HG03108 (cell line): Measurements from ENCODE around the gene LAMA3.

Experiments
- ATAC-seq: cut with Tn5 transposase; IDR thresholded peaks from one replicate; pipeline ENCODE4 v1.9.1; 2021; ENCODE audit warnings: moderate library complexity; ENCODE audit not compliant: unreplicated experiment

The LAMA3 gene, protein sequence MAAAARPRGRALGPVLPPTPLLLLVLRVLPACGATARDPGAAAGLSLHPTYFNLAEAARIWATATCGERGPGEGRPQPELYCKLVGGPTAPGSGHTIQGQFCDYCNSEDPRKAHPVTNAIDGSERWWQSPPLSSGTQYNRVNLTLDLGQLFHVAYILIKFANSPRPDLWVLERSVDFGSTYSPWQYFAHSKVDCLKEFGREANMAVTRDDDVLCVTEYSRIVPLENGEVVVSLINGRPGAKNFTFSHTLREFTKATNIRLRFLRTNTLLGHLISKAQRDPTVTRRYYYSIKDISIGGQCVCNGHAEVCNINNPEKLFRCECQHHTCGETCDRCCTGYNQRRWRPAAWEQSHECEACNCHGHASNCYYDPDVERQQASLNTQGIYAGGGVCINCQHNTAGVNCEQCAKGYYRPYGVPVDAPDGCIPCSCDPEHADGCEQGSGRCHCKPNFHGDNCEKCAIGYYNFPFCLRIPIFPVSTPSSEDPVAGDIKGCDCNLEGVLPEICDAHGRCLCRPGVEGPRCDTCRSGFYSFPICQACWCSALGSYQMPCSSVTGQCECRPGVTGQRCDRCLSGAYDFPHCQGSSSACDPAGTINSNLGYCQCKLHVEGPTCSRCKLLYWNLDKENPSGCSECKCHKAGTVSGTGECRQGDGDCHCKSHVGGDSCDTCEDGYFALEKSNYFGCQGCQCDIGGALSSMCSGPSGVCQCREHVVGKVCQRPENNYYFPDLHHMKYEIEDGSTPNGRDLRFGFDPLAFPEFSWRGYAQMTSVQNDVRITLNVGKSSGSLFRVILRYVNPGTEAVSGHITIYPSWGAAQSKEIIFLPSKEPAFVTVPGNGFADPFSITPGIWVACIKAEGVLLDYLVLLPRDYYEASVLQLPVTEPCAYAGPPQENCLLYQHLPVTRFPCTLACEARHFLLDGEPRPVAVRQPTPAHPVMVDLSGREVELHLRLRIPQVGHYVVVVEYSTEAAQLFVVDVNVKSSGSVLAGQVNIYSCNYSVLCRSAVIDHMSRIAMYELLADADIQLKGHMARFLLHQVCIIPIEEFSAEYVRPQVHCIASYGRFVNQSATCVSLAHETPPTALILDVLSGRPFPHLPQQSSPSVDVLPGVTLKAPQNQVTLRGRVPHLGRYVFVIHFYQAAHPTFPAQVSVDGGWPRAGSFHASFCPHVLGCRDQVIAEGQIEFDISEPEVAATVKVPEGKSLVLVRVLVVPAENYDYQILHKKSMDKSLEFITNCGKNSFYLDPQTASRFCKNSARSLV (N-terminal part only)

DNA sequence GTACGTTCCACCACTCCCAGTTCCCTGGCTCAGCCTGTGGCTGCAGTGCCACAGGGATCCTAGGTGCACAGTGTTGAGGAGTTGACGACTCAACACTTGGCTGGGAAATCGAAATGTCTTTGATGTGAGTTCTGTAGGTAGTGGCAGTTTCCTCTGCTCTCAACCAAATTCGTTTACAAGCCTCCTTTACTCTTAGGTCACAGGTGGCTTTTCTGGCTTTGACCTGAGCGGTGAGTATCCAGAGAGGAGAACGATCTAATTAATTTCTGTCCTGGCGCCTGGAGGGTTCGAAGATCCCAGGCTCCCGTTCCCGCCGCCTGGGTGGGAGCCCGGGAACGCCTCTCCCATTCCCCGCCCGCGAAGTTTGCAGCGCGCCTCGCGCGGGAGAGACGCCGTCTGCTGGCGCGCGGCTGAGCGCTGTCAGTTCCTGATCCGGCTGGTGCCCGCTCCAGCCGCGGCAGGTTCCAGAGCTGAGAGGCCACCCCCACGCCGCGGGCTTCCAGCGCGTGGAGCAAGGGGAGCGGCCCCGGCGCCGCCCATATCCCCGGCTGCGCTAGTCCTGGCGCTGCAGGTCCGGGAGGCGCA lies at the start of gene LAMA3:
Gene LAMA3, plus strand, starts transcription at position 423 of the 585 bp plus-strand sequence. CDS start 231 bp downstream, outside the sequence.
- ATAC-seq: no peak

DNA sequence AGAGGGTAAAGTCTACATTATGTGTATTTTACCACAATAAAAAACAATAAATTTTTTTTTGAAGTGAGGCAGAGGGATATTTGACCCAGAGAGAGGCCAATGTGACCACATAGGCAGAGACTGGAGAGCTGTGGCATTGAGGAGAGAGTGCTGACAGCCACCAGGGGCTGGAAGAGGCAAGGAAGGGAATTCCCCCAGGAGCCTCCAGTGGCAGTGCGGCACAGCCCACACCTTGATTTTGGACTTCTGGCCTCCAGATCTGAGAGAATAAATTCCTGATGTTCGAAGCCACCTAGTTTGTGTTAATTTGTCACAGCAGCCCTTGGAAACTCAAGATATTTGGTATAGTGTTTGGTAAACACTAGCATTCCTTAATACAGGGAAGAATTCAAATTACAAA lies 49.2 kb upstream of the LAMA3 start:
- no peak for ATAC-seq

DNA sequence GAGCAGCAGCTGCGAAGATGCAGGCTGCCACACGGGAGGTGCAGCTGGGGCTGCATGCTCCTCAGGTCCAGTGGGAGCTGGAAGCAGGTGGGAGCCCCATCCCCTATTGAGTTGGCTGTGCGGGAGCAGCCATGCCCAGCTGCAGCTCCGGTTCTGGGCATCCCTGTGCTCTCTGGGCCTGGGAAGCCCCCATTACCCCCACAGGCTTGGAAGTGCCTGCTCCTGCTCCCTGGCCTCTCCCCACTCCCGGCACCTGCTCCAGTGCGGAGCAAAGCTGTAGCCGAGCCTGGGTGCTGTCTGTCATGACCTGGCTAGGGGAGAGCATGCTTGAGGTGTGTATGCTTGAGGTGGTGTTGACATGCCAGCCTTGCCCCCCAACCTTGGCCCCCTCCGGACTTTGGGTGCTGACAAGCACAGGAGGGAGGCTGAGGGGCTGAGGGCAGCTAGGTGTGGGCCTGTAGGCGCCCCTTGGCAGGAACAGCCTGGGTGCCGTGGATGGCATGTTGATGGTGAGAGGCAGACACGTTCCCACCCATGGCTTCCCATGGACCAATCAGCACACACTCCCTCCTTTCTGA lies 48.0 kb upstream of the LAMA3 start:
- no peak for ATAC-seq

DNA sequence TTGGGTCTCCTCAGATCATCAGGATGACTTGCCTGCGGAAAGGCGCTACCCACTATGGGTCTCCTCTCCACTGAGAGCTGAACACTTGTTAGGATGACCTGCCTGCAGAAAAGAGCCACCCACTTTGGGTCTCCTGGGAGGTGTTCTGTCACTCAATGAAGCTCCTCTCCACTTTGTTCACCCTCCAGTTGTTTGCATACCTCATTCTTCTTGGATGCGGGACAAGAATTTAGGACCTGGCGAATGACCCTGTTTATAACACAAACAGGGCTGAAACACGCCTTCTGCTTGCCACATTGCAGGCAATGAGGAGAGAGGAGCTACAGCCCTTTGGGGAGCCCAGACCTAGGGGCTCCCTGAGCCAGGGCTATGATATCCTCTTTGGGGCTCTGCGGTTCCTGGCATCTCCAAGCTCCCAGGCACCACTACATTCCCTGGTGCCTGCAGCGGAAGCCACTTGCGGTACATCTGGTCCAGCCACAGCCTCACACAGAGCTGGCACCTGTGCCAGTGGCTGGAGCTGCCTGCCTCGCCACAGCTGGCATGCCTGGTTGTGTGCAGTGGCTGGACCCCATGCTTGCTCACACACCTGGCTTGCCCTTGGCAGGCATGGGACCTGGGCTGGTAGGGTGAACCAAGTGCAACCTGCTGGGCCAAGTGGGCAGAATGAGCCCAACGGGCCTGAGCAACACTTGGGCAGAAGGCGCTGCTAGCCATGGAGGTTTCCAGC lies 47.2 kb upstream of the LAMA3 start:
- no peak for ATAC-seq

DNA sequence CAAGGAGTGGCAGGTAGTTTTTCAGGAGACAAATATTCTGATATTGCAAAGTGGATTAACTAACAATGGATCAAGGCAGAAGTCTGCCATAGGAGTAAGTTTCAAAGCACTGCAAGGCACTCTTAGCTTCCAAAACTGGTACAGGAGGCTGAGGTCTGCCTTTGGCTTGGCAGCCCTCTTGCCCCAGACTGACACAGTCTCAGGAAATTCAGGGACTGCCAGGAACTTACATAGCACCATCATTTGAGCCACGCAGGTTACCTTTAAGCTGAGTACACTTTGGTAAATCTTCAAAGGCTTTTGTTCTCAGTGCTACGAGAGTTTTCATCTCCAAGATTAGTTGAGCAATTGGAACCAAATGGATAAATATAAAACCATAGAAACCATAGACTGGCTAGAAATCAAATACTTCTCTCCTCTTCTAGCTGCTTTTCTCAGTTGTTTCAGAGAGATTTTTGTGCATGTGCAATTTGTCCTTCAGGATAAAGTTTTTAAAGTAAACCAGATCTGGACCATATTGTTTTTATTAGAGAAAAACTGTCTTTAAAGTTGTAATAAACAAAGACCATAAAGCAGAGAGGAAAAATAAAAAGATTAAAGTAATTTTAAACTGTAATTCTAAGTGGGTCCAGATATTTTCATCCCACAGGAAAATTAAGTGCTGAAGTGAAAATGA lies 45.3 kb upstream of the LAMA3 start:
- no peak for ATAC-seq

DNA sequence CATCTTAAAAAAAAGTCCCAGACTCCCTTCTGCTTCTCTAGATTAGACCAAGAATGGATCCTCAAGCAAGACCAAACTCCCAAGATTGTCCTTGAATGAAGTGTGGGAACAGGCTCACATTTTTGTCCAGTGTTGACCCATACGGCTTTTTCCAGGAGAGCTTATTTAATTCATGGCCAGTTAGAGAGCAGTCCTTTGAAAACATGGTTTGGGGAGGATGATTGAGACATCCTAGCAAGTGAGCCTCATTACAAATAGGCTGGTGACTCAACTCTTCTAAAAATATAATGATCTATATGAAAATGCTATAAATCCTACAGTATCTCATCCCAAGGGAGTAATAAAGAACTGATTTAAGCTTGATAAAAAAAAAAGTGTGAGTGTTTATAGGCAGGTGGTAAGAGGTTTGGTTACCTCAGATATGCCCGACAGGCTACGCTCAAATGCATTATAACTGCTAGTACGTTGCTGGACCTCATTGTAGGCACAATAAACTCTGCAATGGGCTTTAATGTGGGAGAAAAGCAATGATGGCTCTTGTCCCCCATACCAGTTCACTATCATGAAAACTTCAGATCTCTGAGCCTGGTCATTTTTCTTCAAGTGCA lies 43.6 kb upstream of the LAMA3 start:
- ATAC-seq: no peak

DNA sequence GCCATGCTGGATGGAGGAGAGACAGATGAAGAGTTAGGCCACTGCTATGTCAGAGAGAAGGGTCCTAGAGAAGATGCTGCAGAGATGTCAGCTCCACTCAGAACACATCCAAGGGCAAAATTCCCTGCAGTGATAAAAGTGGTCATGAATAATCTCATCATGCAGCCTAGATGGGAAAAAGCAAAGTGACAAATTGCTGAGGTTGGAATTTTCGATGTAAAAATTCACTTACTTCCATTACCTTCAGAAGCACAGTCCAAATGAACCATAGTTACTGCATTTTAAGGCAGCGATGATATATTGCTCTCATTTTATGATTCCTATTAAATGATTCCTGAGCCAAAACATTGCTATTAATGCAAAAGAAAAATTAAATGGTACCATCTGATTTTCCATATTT lies 43.0 kb upstream of the LAMA3 start:
- no peak for ATAC-seq

DNA sequence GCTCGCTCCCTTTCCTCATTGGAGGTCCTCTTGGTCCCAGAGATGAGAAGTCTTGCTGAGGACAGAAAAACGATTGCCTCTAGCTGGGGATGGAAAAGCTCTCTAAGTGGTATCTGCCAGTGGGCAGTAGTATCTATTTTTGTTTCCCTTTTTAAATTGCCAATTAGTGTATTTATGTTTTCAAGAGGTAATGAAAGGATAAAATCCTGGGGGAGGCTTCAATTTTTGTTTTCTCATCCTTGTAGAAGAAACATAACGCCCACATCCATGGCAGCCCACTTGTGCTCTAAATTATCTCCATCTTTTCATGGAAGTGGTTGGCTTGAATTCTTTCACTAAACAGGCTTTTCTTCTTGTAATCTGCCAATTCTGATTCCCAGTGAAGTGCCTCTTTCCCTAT lies 40.8 kb upstream of the LAMA3 start:
- no peak for ATAC-seq

DNA sequence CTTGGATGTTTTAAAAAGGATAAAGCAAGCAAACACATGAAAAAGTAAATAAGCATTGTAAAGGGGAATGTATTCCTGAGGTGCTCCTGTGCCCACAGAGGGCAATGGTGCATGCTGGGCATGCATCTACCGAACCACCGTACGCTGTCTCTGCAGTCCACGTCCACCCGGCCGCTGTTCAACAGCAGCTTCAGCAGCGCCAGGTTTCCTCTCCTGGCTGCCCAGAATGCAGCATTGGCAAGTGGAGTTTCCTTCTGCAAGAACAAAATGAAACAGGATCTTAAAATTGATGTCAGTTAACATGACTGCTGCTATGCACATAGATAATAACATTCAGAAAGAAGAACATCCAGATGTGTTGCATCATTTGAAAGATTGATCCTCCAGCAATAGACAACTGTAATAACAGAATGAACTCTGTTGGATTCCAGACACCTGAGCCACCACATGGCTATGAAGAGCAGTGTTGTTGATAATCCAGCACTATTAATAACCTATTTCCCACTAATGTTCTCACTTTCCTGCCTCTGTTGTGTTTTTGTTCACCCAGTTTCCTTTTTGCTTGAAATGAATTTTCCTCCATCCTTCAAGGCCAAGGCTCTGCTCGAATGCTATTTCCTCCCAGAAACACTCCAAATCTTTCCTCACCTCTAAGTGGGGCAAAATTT lies 40.2 kb upstream of the LAMA3 start:
- ATAC-seq: no peak

DNA sequence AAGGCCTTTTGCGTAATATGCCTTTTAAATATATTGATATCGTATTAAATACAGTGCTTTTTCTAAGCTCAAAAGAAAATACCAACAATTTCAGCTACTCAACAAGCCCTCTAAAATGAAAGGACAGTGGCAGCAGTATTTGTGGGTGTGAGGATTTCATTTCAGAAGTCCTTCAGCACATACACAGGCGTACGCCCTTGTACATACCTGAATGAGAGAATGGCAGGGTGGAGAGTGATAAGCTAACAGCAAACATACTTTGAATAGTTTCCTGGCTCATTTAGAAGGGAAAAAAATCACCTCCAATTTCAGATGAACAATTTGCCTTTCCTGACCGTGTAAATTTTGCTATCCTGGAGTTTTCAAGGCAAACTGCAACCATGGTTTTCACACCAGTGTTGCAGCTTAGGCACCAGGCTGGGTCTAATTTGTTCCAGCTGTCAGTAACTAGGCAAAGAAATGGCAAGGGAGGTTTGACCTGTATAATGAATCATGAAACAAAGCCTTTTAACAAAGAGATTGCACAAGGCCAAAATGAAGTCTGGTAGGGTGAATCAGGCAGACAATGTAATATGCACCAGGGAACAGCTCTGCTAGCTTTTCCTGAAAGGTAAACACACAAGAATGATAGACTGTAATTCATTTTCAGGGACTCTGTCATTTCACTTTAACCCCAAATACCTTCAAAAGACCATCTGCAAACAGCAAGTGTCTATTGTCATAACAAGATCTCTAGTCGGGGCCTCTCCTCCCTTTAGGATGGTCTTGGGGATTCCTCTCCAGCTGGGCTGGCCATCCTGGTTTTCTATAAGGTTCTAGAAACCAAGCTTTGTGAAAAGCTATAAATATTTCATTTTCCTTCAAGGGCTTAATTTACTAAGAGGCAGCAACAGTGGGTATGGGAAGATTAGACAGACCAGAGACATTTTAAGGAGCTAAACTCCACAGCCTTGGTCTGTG lies 38.0 kb upstream of the LAMA3 start:
- ATAC-seq: no peak

DNA sequence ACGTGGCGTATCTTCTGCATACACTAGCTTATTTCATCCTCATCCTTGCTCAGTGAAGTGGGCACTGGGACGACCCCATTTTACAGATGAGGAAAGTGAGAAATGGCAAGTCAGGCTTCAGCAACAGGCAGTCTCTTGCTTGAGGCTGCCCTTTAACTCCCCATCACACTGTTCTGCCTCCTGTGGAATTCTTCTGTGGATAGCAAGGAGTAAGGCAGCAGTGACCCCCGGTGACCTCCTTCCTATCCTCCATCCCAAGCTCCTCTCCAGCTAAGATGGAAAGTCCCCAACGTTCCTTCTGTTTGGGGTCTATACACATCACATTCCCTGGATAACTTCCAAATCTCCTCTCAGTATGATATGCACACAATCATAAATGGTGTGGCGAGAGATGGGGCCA lies 37.0 kb upstream of the LAMA3 start:
- no peak for ATAC-seq

DNA sequence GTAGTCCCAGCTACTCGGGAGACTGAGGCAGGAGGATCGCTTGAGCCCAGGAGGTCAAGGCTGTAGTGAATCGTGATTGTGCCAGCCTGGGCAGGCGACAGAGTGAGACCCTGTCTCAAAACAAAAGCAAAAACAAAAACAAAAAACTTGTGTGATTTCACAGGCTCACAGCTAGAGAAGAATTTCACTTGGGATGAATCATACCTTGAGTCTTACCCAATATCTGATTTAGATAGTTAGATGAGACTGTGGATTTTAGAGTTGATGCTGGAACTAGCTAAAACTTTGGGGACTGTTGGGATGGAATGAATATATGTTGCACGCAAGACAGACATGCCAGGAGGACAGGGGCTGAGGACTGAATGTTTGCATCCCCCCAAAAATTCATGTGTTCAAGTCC lies 31.0 kb upstream of the LAMA3 start:
- ATAC-seq: no peak

DNA sequence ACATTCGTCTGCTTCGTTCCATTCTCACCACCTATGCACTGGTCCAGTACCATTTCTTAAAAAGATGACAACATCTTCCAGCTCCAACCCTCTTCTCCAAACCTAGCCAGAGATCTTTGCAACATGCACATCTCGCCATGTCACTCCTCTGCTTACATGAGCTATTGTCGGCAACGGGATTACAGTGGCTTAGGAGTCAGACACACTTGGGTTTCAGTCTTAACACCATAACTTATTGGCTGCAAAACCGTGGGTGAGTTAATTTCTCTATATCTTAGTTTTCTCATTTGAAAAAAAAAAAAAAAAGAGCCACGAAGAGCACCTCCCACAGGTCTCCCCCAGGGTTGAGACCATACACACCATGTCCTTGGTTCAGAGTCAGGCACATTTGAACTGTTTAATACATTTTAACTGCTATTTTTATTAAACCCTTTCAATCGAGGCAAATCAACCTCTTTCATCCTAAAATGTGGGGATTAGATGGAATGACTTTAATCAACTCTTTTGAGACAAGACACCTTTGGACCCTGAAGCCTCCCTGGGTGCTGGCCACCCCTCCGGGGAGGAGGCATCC lies 27.4 kb upstream of the LAMA3 start:
- no peak for ATAC-seq

DNA sequence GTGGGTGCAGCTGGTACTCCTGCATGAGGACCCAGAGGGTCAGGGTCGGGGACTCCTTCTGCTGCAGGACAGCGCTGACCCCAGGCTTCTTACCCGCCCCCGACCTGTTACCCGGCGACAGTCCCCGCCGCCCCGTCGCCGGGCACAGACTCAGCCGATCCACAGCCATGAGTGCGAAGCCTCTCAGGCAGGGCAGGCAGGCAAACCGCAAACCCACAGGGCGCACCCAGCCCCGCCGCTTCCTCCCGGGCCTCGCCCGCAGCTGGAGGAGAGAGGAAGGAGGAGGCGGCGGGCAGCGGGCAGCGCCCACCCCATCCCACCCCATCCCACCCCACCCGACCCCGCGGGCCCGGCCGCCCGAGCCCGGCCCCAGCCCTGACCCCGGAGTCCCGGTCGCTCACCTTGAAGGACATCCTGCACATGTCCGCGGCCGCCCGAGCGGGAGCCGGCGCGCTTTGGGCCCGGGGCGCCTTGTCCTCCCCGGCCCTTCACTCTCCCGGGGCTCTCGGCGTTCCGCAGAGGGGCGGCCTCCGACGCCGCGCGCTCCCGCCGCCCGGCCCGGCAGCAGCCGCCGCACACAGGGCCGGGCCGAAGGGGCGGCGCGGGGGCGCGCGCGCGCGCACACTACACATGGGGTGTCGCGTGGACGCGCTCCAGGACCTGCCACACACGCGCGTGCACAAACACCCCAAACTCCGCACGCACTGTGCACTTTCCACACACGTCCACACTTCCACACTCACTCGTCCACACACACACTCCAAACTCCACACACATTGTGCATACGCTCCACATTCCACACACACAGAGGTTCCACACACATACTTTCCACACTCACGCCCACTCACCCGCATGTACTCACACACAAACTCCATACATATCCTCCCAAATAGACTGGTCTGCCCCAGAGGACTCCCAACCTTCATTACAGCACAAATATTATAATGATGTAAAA lies 26.7 kb upstream of the LAMA3 start, which contains the start of gene ANKRD29:
Gene ANKRD29, minus strand, starts transcription at position 603 of the 955 bp plus-strand sequence. Its CDS starts 181 bp downstream, at position 422.
- no peak for ATAC-seq

DNA sequence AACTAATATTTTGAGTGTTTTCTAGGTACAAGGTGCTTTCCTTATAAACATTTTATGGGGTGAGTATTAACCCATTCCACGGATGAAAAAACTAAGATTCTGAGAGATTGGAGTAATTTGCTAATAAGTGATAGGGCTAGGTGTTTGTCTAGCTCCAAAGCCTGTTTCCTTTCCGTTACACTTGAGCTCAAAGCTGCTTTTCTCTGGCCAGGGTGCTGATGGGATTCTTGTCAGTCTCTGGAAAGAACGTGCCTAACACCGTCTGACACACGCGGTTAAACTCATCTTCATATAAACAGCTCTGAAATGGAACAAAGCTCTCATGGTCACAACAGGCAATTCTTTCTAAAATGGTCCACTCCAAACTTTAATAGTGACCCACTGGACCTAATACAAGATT lies 24.6 kb upstream of the LAMA3 start:
- ATAC-seq: no peak

DNA sequence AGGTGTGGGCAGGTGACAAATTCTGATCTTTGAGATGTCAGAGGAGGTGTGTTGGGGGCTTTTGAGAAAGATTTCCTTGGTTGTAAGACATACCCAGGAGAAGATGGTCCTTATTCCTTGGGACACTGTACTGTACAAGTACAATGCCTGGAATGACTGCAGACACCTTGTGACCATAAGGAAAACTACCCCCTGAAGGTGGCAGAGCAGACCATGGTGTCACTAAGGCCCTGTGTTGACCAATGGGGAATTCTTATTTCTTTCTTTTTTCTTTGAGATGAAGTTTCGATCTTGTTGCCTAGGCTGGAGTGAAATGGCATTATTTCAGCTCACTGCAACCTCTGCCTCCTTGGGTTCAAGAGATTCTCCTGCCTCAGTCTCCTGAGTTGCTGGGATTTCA lies 22.1 kb upstream of the LAMA3 start:
- no peak for ATAC-seq
